Measurements from ENCODE around the gene OR4F3. TPM values are rescaled to one million over a fixed set of nuclear protein-coding genes. Genes with fewer than 3 reads are reported as not detected.
"Not testable (repeated sequence)": the region's sequence is repeated elsewhere in the genome, so short reads cannot be mapped to it uniquely, and the experiment has no call there.

The OR4F3 gene
- total RNA-seq = 0.17 and 0.26 TPM in 2 replicates
- polyA plus RNA-seq = not detected in 2 replicates
- polyA plus RNA-seq (2012) = not detected in 2 replicates
- polyA minus RNA-seq (ENCODE audit: low replicate concordance) = not detected in 2 replicates

- not testable (repeated sequence) for H4K20me1 ChIP-seq (ENCODE audit: control insufficient read depth, extremely low read depth, insufficient read depth, low read length); H3K27me3 ChIP-seq (ENCODE audit: control insufficient read depth, insufficient read depth, low read length); H3K4me2 ChIP-seq (ENCODE audit: extremely low read depth, insufficient read depth, low read length); H3K79me2 ChIP-seq (ENCODE audit: control insufficient read depth, insufficient read depth, low read length); H3K9ac ChIP-seq (ENCODE audit: insufficient read depth, low read length); H2AFZ ChIP-seq (ENCODE audit: low read length); H3K4me3 ChIP-seq (replicated peaks in 1 of 4; ENCODE audit: control extremely low read depth in 1 of 4, insufficient read depth in 1 of 4, low read depth in 3 of 4, low read length in 4 of 4); H3K36me3 ChIP-seq (ENCODE audit: control insufficient read depth, insufficient read depth, low read length); H3K27ac ChIP-seq (ENCODE audit: insufficient read depth, low read length); DNase-seq (ENCODE audit: low read depth in 2 of 2); H3K4me1 ChIP-seq (ENCODE audit: control insufficient read depth, extremely low read depth, insufficient read depth, low read length); H3K9me3 ChIP-seq (ENCODE audit: control insufficient read depth, insufficient read depth, low read depth, low read length)
These were observed at the start of gene OR4F3 for GRCh38 chr5:181366968-181367367. TSS of gene OR4F3 (plus strand) at chr5:181367268.

Other genes with a start within 250 kb of the OR4F3 start
- gene OR2V1, start 236.1 kb upstream of the OR4F3 start, total RNA-seq = not detected in 2 replicates
- gene OR2V1, start 236.1 kb upstream of the OR4F3 start, polyA plus RNA-seq = not detected in 2 replicates
- not detected in 2 replicates for gene OR2V2, start 219.7 kb upstream of the OR4F3 start, total RNA-seq
- gene OR2V2, start 219.7 kb upstream of the OR4F3 start, polyA plus RNA-seq = not detected in 2 replicates
- 2.3 and 7.3 TPM in 2 replicates for gene TRIM7, start 162.1 kb upstream of the OR4F3 start, total RNA-seq
- gene TRIM7, start 162.1 kb upstream of the OR4F3 start, polyA plus RNA-seq = 4.7 and 6.9 TPM in 2 replicates
- gene TRIM41, start 144.0 kb upstream of the OR4F3 start, total RNA-seq = 13.9 and 17.0 TPM in 2 replicates
- 8.3 and 11.0 TPM in 2 replicates for gene TRIM41, start 144.0 kb upstream of the OR4F3 start, polyA plus RNA-seq
- gene RACK1, start 123.4 kb upstream of the OR4F3 start, total RNA-seq = 4,649 and 6,091 TPM in 2 replicates
- 3,014 and 3,409 TPM in 2 replicates for gene RACK1, start 123.4 kb upstream of the OR4F3 start, polyA plus RNA-seq
- 7.2 and 7.9 TPM in 2 replicates for gene TRIM52, start 106.1 kb upstream of the OR4F3 start, total RNA-seq
- 5.5 and 8.1 TPM in 2 replicates for gene TRIM52, start 106.1 kb upstream of the OR4F3 start, polyA plus RNA-seq